Measurements from ENCODE around the gene CEACAM20.
"Not testable (repeated sequence)": the region's sequence is repeated elsewhere in the genome, so short reads cannot be mapped to it uniquely, and the experiment has no call there.

Gene CEACAM20

DNA sequence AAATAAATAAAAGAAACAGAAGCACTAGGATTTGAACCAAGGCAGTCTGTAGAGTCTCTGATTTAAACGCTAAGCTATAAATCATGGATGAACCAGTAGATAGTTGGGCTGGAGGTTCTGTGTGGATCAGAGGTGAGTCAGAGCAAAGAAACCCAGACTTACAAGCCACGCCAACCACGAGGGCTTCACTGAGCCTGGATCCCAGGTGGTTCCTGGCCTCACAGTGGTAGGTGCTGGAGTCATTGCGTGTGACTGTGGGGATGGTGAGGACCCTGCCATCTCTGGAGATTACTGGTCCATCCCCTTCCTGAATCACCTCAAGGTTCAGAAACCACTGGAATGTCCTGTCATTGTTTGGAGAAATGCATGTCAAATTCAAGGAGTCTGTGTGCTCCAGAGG, 19.3 kb upstream of the CEACAM20 start:
- no peak for DNase-seq (ENCODE audit: low spot score)

DNA sequence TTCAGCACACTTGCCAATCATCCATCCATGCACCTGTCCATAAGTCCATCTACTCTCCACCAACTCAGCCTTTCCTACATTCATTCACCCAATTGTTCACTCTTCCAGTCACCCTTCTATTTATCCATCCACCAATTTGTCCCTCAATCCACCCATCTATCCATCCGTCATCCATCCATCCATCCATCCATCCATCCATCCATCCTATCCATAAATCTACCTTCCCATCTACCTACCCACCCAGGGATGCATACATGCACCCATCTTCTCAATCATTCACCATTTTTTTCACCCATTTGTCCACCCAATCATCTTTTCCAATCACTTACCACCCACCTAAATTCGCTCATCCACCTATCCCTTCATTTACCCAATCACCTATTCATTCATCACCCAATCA, 14.6 kb upstream of the CEACAM20 start:
- DNase-seq (ENCODE audit: low spot score) = no peak

DNA sequence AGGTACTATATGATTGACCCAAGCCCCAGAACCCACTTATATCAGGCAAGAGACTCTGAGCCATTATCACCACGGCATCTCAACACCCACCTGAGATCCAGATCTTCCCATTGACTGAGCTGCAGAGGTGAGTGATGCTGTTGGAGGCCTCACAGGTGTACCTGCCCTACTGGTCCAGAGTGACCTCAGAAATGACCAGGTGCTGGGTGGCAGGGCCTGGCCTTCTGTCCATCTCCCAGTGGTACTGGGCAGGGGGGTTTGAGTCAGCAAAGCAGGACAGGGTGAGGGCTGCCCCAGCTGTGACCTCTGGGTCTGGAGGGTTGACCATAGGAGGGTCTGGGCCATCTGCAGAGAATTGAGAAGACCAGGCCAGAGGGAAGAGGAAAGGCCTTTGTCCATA, 13.2 kb upstream of the CEACAM20 start:
- DNase-seq (ENCODE audit: low spot score) = no peak

DNA sequence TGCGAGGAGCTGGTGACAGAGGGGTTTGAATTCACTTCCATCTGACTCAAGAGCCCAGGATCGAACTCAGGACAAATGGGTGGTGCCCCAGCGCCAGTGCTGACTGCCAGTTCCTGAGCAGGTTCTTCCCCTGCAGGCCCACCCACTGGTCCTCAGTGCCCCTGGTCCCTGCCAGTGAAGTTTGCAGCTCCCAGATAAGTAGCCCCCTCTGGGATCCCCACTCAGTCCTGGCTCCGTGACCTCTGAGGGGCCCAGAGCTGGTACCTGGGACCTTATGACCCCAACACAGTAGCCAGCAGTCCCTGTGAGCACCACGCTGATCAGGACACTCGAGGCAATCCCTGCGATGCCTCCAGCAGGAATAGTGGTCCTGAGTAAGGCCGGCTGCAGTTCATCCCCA, 11.3 kb upstream of the CEACAM20 start:
- DNase-seq (ENCODE audit: low spot score) = no peak

DNA sequence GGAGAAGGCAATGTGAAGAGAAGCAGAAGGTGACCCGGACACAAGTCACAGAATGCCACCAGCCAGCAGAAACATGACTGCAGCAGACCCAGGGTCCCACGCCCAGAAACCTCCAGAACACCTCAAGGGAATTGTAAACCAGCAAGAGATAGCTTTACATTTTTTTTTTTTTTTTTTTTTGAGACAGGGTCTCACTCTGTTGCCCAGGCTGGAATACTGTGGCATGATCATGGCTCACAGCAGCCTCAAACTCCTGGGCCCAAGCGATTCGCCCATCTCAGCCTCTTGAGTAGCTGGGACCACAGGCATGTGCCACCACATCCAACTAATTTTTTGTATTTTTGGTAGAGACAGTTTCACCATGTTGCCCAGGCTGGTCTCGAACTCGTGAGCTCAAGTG, 10.5 kb upstream of the CEACAM20 start:
- no peak for DNase-seq (ENCODE audit: low spot score)

DNA sequence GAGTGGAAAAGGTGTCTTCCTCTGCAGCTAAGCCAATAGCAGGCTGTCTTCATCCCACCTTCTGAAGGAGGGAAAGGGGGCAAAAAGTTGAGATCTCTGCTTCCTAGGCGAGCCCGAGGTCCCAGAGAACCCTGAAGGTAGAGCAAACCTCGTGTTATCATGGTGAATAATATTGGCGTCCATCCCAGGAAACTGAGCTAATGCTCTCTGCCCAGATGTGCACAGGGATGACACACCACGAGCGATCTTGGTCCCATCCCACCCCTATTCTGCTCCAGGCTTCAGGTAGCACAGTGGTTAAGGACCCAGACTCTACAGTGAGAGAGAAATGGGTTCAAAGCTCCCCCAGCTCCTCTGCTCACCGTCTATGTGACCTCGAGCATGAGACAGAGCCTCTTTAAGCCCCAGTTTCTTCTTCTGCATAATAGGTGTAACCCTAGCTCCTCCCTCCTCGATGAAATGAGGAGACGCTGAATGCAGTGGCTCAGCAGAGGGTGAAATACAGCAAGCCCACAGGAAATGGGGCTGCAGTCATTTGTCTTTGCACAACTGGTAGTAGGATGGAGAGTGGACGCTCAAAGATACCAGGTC, 9.9 kb upstream of the CEACAM20 start:
- no peak for DNase-seq (ENCODE audit: low spot score)

DNA sequence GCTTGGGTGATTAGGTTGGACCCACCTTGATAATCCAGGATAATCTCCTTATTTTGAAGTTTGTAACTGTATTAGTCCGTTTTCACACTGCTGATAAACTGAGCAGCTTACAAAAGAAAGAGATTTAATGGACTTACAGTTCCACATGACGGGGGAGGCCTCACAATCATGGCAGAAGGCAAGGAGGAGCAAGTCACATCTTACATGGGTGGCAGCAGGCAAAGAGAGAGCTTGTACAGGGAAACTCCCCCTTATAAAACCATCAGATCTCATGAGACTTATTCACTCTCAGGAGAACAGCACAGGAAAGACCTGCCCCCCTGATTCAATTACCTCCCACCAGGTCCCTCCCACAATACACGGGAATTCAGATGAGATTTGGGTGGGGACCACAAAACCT, 5.9 kb upstream of the CEACAM20 start:
- not testable (repeated sequence) for DNase-seq (ENCODE audit: low spot score)

DNA sequence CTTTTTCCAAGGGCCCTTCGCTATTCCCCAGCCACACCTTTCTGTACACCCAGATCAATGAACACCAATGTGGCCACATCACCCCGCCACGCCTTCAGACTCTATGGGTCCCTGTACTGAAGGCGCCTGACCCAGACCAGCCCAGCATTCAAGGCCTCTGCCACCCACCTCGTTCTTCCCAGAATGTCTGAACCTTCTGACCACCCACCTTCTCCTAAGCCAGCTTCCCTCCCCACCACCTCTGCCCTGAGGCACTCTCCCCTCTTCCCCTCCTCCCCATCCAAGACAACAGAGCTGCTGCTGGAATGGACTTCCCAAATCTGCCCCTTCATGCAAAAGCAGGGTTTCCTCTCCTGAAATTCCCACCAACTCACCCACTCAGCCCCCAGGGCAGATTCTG, 3.3 kb upstream of the CEACAM20 start:
- no peak for DNase-seq (ENCODE audit: low spot score)

DNA sequence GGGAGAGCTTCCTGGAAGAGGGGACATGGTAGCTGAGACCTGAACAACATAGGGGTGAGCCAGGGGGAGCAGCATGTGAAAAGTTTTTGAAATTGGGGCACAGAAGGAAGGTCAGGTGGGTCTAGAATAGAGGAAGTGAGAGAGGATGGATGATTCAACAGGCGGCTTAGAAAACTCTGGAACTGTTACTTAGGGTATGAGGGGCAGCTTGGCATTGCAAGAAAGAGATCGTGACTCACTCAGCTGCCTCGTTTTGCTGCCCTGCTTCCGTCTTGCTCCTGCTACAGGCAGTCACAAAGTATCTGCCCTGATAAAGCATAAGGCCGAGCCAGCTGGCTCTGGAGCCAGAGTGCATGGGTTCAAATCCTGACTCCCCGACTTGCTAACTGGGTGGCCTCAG, 1.3 kb upstream of the CEACAM20 start:
- no peak for DNase-seq (ENCODE audit: low spot score)

DNA sequence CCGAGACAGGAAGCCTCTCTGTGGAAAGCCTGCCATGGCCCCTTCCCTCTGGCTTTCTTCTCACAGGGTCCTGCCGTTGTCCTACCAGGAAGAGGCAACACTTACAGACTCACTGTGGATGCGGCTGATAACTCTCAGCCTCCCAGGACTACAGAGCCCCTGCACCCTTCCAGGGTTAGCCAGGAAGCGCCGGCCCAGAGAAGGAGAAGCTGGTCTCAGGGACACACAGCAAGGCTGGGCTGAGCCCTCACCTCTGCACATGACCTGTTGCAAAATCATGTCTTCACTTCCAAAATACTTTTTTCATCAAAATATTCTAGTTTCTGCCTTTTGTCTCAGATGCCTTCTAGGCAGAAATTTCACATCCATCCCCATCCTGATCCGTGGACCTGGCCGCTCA, 1.9 kb downstream of the CEACAM20 start:
- DNase-seq (ENCODE audit: low spot score) = no peak

DNA sequence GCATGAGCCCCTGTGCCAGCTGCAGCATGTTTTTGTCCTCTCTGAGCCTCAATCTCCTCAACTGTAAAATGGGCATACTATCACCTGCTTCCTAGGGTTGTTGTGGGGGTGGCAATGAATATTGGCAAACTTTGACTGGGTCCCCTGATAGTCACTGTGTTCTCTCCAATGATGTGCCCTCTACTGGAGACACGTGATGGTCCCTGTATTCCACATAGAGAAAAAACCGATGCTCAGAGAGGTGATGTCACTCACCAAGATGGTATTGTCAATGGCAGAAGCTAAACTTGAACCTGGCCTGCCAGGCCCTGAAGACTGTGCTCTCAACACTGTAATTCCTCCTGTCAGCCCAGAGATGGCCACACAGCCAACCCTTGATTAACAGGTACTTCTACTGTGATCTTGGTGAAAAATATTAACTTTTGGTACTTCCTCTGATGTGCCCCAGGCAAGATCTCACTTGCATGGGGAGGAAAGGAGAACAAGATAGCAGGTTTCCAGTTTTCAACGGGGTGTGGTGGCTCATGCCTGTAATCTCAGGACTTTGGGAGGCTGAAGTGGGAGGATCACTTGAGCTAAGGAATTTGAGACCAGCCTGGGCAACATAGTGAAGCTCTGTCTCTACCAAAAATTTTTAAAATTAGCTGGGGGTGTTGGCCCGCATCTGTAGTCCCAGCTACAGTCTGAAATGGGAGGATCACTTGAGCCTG, 3.6 kb downstream of the CEACAM20 start:
- no peak for DNase-seq (ENCODE audit: low spot score)

DNA sequence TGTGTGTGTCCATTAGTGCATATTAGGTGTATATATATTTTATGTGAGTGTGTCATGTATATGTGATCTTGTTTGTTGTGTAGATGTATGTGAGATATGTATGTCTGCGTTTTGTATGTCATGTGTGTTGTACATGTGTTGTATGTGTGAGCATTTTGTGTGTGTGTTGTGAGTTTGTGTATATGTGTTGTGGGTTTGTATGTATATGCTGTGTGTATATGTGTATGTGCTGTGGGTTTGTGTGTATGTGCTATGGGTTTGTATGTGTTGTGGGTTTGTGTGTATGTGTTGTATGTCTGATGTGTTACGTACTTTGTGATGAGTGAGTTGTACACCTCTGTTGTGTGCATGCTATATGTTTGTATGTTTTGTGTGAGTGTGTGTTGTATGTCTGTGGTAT, 8.1 kb downstream of the CEACAM20 start:
- no peak for DNase-seq (ENCODE audit: low spot score)

DNA sequence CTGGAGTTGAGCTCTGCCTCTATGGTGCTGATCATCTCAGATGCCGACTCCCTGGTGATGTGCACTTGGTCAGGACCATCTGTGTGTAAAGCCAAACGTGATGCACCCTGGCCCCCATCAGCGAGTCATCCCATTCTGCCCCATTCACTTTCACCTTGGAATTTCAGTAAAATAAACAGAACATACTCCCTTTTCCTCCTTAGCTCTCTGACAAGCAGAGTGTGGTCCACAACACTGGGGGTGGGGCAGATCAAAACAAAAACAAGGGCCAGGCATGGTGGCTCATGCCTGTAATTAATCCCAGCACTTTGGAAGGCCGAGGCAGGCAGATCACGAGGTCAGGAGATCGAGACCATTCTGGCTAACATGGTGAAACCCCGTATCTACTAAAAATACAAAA, 12.3 kb downstream of the CEACAM20 start:
- DNase-seq (ENCODE audit: low spot score) = no peak

DNA sequence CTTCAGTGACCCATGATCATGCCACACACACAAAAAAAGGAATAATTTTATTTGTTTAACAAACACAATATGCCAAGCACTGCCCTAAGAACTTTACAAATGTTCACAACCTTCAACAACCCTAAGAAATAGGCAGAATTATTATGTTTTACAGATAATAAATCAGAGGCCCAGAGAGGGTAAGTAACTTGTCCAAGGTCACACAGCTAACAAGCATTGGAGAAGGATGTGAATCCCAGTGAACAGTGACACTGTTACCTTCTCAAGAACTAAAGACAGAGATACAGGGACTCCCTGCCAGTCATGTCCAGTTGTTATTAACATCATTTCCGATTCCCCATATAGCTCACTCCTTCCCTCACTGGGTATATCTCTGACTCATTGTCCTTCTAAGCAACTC, 13.6 kb downstream of the CEACAM20 start:
- DNase-seq (ENCODE audit: low spot score) = no peak

DNA sequence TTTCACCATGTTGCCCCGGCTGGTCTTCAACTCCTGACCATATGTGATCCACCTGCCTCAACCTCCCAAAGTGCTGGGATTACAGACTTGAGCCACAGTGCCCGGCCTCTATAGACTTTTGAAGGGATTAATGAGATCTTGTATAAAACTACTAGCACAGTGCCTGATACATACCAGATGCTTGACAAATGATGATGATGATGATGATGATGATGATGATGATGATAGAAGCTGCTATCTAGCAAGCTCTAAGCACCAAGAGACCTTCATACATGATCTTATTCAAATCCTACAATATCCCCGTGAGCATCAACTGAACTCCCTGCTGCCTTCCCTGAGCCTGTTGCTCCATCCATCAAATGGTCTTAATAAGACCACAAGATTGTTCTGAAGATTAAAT, 14.4 kb downstream of the CEACAM20 start:
- no peak for DNase-seq (ENCODE audit: low spot score)

DNA sequence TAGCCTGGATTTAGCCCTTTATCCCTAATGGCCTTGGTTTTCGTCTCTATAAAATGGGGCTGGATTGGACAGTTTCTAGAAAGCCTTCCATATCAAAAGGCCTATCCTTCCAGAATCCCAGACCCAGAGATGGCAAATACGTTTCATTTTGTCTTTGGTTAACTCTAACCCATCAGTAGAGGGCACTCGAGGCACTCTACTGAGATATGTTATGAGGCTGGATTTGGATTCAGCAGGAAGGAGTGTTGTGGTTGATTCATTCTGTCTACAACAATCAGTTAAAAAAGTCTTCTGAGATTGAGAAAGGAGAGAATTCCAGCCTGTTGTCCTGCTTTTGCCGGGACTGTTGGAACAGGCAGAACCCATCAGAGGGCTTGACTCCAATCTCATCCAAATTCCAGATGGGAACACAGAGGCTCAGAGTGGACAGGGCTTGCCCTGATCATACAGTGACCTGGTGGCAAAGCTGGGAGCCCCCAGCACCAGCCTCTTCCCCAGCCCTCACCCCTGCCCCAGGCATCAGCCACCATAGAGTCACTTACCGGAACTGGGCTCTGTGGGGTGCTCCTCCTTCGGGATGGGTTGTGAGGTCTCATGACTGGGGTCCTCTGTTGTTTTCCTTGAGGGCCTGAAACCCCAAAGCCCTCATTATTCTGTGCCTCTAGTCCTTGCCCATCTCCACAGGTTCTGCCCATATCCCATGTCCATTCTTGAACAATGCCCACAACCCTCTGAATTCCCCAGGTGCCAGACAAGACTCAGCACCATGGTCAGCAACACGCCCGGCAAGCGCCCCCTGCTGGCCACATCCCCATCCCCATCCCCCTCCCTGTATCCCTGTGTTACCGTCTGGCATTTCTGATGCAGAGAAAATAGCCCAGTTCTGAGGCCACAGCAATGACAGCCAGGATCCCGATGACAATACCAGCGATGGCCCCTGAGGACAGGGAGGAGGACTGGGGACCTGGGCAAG, 16.9 kb downstream of the CEACAM20 start:
- no peak for DNase-seq (ENCODE audit: low spot score)

DNA sequence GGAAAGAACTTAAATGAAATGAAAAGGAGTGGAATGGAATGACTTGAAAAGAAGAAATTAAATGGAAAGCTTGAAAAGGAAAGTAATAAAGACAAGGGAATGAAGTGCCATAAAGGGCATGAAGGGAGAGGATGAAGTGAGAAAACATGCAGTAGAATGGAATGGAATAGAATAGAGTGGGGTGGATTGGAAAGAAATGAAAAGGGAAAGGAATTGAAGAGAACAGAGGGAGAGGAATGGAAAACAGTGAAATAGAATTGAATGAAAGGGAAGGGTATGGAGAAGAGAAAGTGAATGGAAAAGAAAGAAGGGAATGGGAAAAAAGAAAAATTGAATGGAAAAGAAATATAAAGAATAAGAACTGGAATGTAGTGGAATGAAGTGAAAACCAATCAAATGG, 20.0 kb downstream of the CEACAM20 start:
- no peak for DNase-seq (ENCODE audit: low spot score)

DNA sequence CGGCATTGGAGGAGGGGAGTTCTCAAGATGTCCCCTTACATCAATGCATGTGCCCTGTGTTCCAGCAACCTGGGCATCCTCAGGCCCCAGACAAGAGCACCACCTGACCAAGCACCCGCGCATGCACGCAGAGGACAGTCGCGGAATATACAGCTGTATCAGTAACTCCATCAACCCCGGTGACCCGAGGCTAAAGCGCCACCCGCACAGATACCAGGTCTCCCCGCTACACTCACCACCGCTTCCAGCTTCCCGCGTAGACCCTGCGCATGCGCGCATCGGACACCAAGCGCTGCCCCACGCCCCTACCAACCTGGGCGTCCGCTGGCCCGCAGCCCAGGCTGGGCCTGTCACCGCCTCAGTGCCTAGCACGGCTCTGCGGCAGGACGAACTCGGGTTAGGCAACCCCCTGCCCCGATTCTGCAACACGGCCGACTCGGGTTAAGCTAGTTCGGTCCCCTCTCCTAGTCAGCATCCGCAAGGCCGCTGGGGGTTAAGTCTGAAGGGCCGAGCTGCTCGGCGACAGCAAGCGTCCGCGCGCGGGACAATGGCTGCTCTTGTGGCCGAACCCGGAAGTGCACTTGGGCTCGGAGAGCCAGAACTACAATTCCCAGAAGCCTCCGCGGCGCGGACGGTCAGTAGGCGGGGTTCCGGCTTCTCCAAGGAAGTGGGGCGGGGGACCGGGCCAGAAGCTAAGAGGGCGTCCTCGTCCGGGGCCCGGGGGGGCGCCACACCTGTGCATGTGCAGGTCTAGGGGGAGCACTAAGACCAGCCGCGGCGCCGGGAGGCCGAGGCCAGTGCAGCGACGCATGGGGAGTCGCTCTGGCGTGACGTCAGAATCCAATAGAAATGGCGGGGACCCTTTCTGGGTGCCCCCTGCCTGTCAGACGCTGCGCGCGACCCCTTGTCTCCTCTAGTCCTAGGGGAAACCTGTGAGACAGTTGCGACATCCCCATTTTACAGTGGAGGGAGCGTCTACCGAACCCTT, 29.2 kb downstream of the CEACAM20 start, which contains the start of gene ZNF180:
TSS of gene ZNF180 (minus strand) at position 561 of the 988 bp plus-strand sequence. CDS start 3,188 bp downstream, outside the sequence.
- peak; percentile 94 for DNase-seq (ENCODE audit: low spot score)

DNA sequence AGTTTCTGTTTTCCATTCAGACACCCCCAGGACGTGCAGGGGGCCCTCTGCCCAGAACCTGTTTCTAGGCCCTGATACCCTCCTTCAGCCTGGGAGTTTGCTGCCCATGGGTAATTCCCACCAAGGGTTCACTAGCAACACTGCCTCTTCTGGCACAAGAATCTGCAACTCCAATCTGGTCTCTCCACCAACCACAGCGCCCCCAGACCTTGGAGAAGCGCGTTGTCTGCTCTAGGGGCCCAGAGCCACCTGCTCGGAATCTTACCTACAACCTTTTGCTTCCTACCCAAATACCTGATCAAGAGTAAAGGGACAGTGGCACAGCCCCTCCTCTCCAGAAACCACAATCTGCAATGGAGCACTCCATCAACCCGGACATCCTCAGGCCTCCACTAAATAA, 29.9 kb downstream of the CEACAM20 start:
- DNase-seq (ENCODE audit: low spot score) = no peak

DNA sequence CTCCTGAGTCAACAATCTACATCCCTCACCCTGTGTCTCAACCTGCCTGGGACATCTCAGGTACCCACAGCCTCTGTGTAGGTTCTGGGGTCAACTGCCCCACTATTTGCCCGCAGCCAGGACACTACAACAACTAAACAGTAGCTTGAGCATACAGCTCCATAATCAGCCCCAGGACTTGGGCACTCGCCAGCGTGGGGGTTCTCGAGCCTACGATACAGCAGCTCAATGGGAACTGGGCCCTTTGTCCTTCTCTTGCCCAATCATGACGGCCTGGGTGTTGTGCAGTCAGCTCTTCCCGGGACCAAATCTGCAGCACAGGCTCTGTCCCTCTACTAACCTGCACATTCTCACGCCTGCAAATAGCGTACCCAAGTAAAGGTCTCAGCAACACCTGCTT, 30.5 kb downstream of the CEACAM20 start:
- no peak for DNase-seq (ENCODE audit: low spot score)

DNA sequence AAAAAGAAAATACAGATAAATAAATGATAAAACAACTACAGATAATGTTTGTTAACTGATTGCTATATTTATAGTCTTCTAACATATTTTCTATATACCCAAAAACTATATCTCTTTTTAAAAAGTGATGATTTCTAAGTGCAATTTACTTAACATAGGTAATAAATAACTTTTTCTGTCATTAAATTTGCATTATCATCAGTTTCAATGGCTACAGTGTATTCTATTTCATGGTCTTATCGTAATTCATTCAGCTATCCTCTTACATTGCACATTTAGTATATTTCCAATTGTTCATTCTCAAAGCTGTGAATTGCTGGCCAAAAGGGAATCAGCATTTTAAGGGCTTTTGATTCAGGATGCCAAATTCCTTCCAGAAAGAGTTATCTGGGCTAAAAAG, 32.8 kb downstream of the CEACAM20 start:
- DNase-seq (ENCODE audit: low spot score) = no peak
